ENCODE data around the gene ADARB1. TPM values are rescaled to one million over a fixed set of nuclear protein-coding genes. Genes with fewer than 3 reads are reported as not detected.

The ADARB1 gene
- total and polyA plus RNA-seq, 9 of the 15 experiments (the other 6 are each of a cell fraction or from before 2014, with no cell fraction given), result 6.7 to 16.0 (median 8.3) TPM

- Histone ChIP-seq H3K9me1 (ENCODE audit: control insufficient read depth, insufficient read depth, low read length) (no peaks in the 10 kb centered on the region), H3K27ac (ENCODE audit: extremely low read depth, low read depth, low read length) (no peak overlapping the region), H3K4me1 (replicated peaks in 1 of 2; ENCODE audit: control insufficient read depth in 2 of 2, insufficient read depth in 2 of 2, low read length in 2 of 2) (peaks cover 0 to 6% of the 10 kb centered on the region in 2 experiments; a peak in 3 of 5 replicates), H3K4me2 (ENCODE audit: insufficient read depth, low read length) (no peak overlapping the region), H3K27me3 (ENCODE audit: control insufficient read depth in 2 of 2, insufficient read depth in 2 of 2, low read length in 2 of 2) (no peaks in the 10 kb centered on the region), H2AFZ (ENCODE audit: low read depth, low read length) (no peak overlapping the region), H3K36me3 (ENCODE audit: control insufficient read depth, insufficient read depth, low read length) (no peaks in the 10 kb centered on the region), H3K4me3 (no peak overlapping the region), H3K9ac (ENCODE audit: insufficient read depth in 1 of 2, low read depth in 2 of 2, low read length in 2 of 2) (no peak overlapping the region; a peak in 1 of 4 replicates), H3K79me2 (ENCODE audit: control insufficient read depth, insufficient read depth, low read length) (no peaks in the 10 kb centered on the region), H3K9me3 (replicated peaks; ENCODE audit: control insufficient read depth, insufficient read depth, low read depth, low read length) (no peaks in the 10 kb centered on the region), H4K20me1 (replicated peaks; ENCODE audit: control insufficient read depth, insufficient read depth, low read length) (no peaks in the 10 kb centered on the region)
- BruUV-seq (replicated peaks), result no TSS peak
- peak; percentile 31; the same call in 1 of the 3 replicates for ATAC-seq
- DNase-seq (ENCODE audit: extremely low read depth in 1 of 4, low spot score in 3 of 4), result no peak
- TF ChIP-seq CXXC5 (CRISPR knock-in tag; IDR thresholded peaks at IDR 0.05) (no peak), ZNF347 (CRISPR knock-in tag; IDR thresholded peaks at IDR 0.05; ENCODE audit: low read depth) (no peak), HLTF (IDR thresholded peaks at IDR 0.05) (no peak), MBD1 (CRISPR knock-in tag; IDR thresholded peaks at IDR 0.05) (no peak), E2F4 (CRISPR knock-in tag; IDR thresholded peaks at IDR 0.05; ENCODE audit: low read depth) (no peak), SPI1 (IDR thresholded peaks at IDR 0.05; ENCODE audit: borderline replicate concordance, low read depth, low read length) (peak; percentile 40; the same call in 1 of the 2 replicates), L3MBTL2 (IDR thresholded peaks at IDR 0.05) (no peak), ZNF239 (CRISPR knock-in tag; IDR thresholded peaks at IDR 0.05) (no peak)
- intact Hi-C loops (cut with micrococcal nuclease) (no loop called here), in situ Hi-C loops (cut with MboI) (no loop called here)
- POLR2A ChIA-PET, result interaction anchor here (0.5 kb wide), 1 partner anchor 111 kb away, joined by 3 read pairs; no protein-coding TSS in a partner anchor
- CTCF ChIA-PET (ENCODE audit: low intra/inter-chr PET ratio), result no interaction called here
- WGBS (ENCODE audit: insufficient coverage, low coverage, missing lambda C conversion rate), result 46% methylated on average over 9 of the region's 9 CpGs
- FAIRE-seq, result no peak
Observed at GRCh38 chr21:45103971-45104520, 29.7 kb downstream of the ADARB1 start.

Data from K562 (cell line).